ENCODE data around the gene CHST8. TPM values are rescaled to one million over a fixed set of nuclear protein-coding genes. Genes with fewer than 3 reads are reported as not detected.

Gene CHST8
- total RNA-seq, 1 donor from 2014 or later = 3.2 TPM

- intact Hi-C loops (cut with DNase I) = loop anchor here (10.0 kb wide), 1 partner anchor 329 kb away; no protein-coding TSS in a partner anchor
- TF ChIP-seq CTCF (IDR thresholded peaks at IDR 0.05) (no peak), POLR2A (IDR thresholded peaks at IDR 0.05) (no peak), POLR2AphosphoS5 (IDR thresholded peaks at IDR 0.05; ENCODE audit: insufficient read depth in 1 of 2, low read depth in 1 of 2) (no peak)
- H3K36me3 ChIP-seq = no peaks in the 10 kb centered on the region
- no peak overlapping the region for H3K4me3 ChIP-seq
- H3K27ac ChIP-seq = no peak overlapping the region
- no peaks in the 10 kb centered on the region for H3K27me3 ChIP-seq
- DNase-seq (ENCODE audit: extremely low spot score in 2 of 2) = no peak
- no peaks in the 10 kb centered on the region for H3K9me3 ChIP-seq
- no peaks in the 10 kb centered on the region for H3K4me1 ChIP-seq
These were observed 142.0 kb downstream of the CHST8 start for GRCh38 chr19:33763633-33764371.

- Histone ChIP-seq H3K27me3 (no peaks in the 10 kb centered on the region), H3K4me3 (no peak overlapping the region), H3K9me3 (no peaks in the 10 kb centered on the region), H3K36me3 (no peaks in the 10 kb centered on the region), H3K27ac (no peak overlapping the region), H3K4me1 (no peaks in the 10 kb centered on the region)
- TF ChIP-seq POLR2AphosphoS5 (IDR thresholded peaks at IDR 0.05; ENCODE audit: insufficient read depth in 1 of 2, low read depth in 1 of 2) (no peak), POLR2A (IDR thresholded peaks at IDR 0.05) (no peak), CTCF (IDR thresholded peaks at IDR 0.05) (no peak)
- no peak for DNase-seq (ENCODE audit: extremely low spot score in 2 of 2)
- intact Hi-C loops (cut with DNase I) = loop anchor here (10.0 kb wide), 1 partner anchor 332 kb away; no protein-coding TSS in a partner anchor
These were observed 144.9 kb downstream of the CHST8 start for GRCh38 chr19:33766623-33767022.

- Histone ChIP-seq H3K9me3 (no peaks in the 10 kb centered on the region), H3K4me1 (no peaks in the 10 kb centered on the region), H3K36me3 (no peaks in the 10 kb centered on the region), H3K27ac (no peak overlapping the region), H3K27me3 (no peaks in the 10 kb centered on the region), H3K4me3 (no peak overlapping the region)
- no peak for DNase-seq (ENCODE audit: extremely low spot score in 2 of 2)
- intact Hi-C loops (cut with DNase I) = loop anchor here (10.0 kb wide), 1 partner anchor 333 kb away; no protein-coding TSS in a partner anchor
- TF ChIP-seq POLR2A (IDR thresholded peaks at IDR 0.05) (no peak), CTCF (IDR thresholded peaks at IDR 0.05) (no peak), POLR2AphosphoS5 (IDR thresholded peaks at IDR 0.05; ENCODE audit: insufficient read depth in 1 of 2, low read depth in 1 of 2) (no peak)
These were observed 146.2 kb downstream of the CHST8 start for GRCh38 chr19:33767898-33768413.

GRCh38 chr19:33769208-33769607 is 147.5 kb downstream of the CHST8 start:
- H3K27me3 ChIP-seq = no peaks in the 10 kb centered on the region
- H3K27ac ChIP-seq = no peak overlapping the region
- no peak for TF ChIP-seq CTCF (IDR thresholded peaks at IDR 0.05)
- TF ChIP-seq POLR2A (IDR thresholded peaks at IDR 0.05) = no peak
- no peak for TF ChIP-seq POLR2AphosphoS5 (IDR thresholded peaks at IDR 0.05; ENCODE audit: insufficient read depth in 1 of 2, low read depth in 1 of 2)
- no peaks in the 10 kb centered on the region for H3K36me3 ChIP-seq
- no peak overlapping the region for H3K4me3 ChIP-seq
- DNase-seq (ENCODE audit: extremely low spot score in 2 of 2) = no peak
- no peaks in the 10 kb centered on the region for H3K9me3 ChIP-seq
- H3K4me1 ChIP-seq = no peaks in the 10 kb centered on the region
- intact Hi-C loops (cut with DNase I) = loop anchor here (10.0 kb wide), 1 partner anchor 334 kb away; no protein-coding TSS in a partner anchor

- DNase-seq (ENCODE audit: extremely low spot score in 2 of 2) = no peak
- no peaks in the 10 kb centered on the region for H3K9me3 ChIP-seq
- no peaks in the 10 kb centered on the region for H3K27me3 ChIP-seq
- no peak overlapping the region for H3K4me3 ChIP-seq
- no peaks in the 10 kb centered on the region for H3K4me1 ChIP-seq
- TF ChIP-seq POLR2AphosphoS5 (IDR thresholded peaks at IDR 0.05; ENCODE audit: insufficient read depth in 1 of 2, low read depth in 1 of 2) (no peak), POLR2A (IDR thresholded peaks at IDR 0.05) (no peak)
- intact Hi-C loops (cut with DNase I) = loop anchor here (10.0 kb wide), 2 partner anchors 355 to 535 kb away; no protein-coding TSS in a partner anchor
- H3K27ac ChIP-seq = no peak overlapping the region
- H3K36me3 ChIP-seq = no peaks in the 10 kb centered on the region
These were observed 148.4 kb downstream of the CHST8 start for GRCh38 chr19:33770107-33770506.
